ENCODE data around the gene C1R.
"Not testable (repeated sequence)": the region's sequence is repeated elsewhere in the genome, so short reads cannot be mapped to it uniquely, and the experiment has no call there.

C1R gene

GRCh38 chr12:7075939-7076338 is 16.3 kb downstream of the C1R start:
- in situ Hi-C loops (cut with MboI; ENCODE audit: low pct_unique_long_range_greater_than_20kb, low sequenced_read_pairs), result no loop called here
- DNase-seq, result no peak

GRCh38 chr12:7075518-7075917 is 16.7 kb downstream of the C1R start:
- no peak for DNase-seq
- in situ Hi-C loops (cut with MboI; ENCODE audit: low pct_unique_long_range_greater_than_20kb, low sequenced_read_pairs), result no loop called here

GRCh38 chr12:7073946-7074345 is 18.3 kb downstream of the C1R start:
- DNase-seq, result no peak
- in situ Hi-C loops (cut with MboI; ENCODE audit: low pct_unique_long_range_greater_than_20kb, low sequenced_read_pairs), result no loop called here

- DNase-seq, result no peak
- in situ Hi-C loops (cut with MboI; ENCODE audit: low pct_unique_long_range_greater_than_20kb, low sequenced_read_pairs), result no loop called here
Measured at GRCh38 chr12:7072554-7072953, 19.7 kb downstream of the C1R start.

- DNase-seq, result no peak
- in situ Hi-C loops (cut with MboI; ENCODE audit: low pct_unique_long_range_greater_than_20kb, low sequenced_read_pairs), result no loop called here
Measured at GRCh38 chr12:7072035-7072434, 20.2 kb downstream of the C1R start.

- DNase-seq, result no peak
- in situ Hi-C loops (cut with MboI; ENCODE audit: low pct_unique_long_range_greater_than_20kb, low sequenced_read_pairs), result no loop called here
Measured at GRCh38 chr12:7069386-7069785, 22.9 kb downstream of the C1R start.

- DNase-seq, result no peak
- in situ Hi-C loops (cut with MboI; ENCODE audit: low pct_unique_long_range_greater_than_20kb, low sequenced_read_pairs), result no loop called here
Measured at GRCh38 chr12:7068994-7069346, 23.3 kb downstream of the C1R start.

- in situ Hi-C loops (cut with MboI; ENCODE audit: low pct_unique_long_range_greater_than_20kb, low sequenced_read_pairs), result no loop called here
- no peak for DNase-seq
Measured at GRCh38 chr12:7068240-7068993, 23.8 kb downstream of the C1R start.

- no peak for DNase-seq
- in situ Hi-C loops (cut with MboI; ENCODE audit: low pct_unique_long_range_greater_than_20kb, low sequenced_read_pairs), result no loop called here
Measured at GRCh38 chr12:7067096-7067495, 25.1 kb downstream of the C1R start.

- in situ Hi-C loops (cut with MboI; ENCODE audit: low pct_unique_long_range_greater_than_20kb, low sequenced_read_pairs), result no loop called here
- DNase-seq, result no peak
Measured at GRCh38 chr12:7066596-7066995, 25.6 kb downstream of the C1R start.

GRCh38 chr12:7065073-7065623 is 27.1 kb downstream of the C1R start:
- in situ Hi-C loops (cut with MboI; ENCODE audit: low pct_unique_long_range_greater_than_20kb, low sequenced_read_pairs), result no loop called here
- DNase-seq, result no peak

- in situ Hi-C loops (cut with MboI; ENCODE audit: low pct_unique_long_range_greater_than_20kb, low sequenced_read_pairs), result no loop called here
- DNase-seq, result no peak
Measured at GRCh38 chr12:7064516-7064915, 27.7 kb downstream of the C1R start.

GRCh38 chr12:7061596-7061995 is 30.6 kb downstream of the C1R start:
- no peak for DNase-seq
- in situ Hi-C loops (cut with MboI; ENCODE audit: low pct_unique_long_range_greater_than_20kb, low sequenced_read_pairs), result no loop called here

GRCh38 chr12:7061138-7061537 is 31.1 kb downstream of the C1R start:
- in situ Hi-C loops (cut with MboI; ENCODE audit: low pct_unique_long_range_greater_than_20kb, low sequenced_read_pairs), result no loop called here

GRCh38 chr12:7060353-7060954 is 31.8 kb downstream of the C1R start, which contains the start of gene C1S:
Gene C1S (plus strand): TSS chr12:7060718. CDS start chr12:7061913, 1,195 bp downstream.
- no peak for DNase-seq
- in situ Hi-C loops (cut with MboI; ENCODE audit: low pct_unique_long_range_greater_than_20kb, low sequenced_read_pairs), result no loop called here

More at GRCh38 chr12:7061138-7061537, 31.1 kb downstream of the C1R start:
- DNase-seq, result no peak

- in situ Hi-C loops (cut with MboI; ENCODE audit: low pct_unique_long_range_greater_than_20kb, low sequenced_read_pairs), result no loop called here
- no peak for DNase-seq
Measured at GRCh38 chr12:7059780-7060179, 32.5 kb downstream of the C1R start.

GRCh38 chr12:7058850-7059395 is 33.3 kb downstream of the C1R start:
- in situ Hi-C loops (cut with MboI; ENCODE audit: low pct_unique_long_range_greater_than_20kb, low sequenced_read_pairs), result no loop called here
- DNase-seq, result no peak

- in situ Hi-C loops (cut with MboI; ENCODE audit: low pct_unique_long_range_greater_than_20kb, low sequenced_read_pairs), result no loop called here
- DNase-seq, result no peak
Measured at GRCh38 chr12:7058163-7058845, 33.9 kb downstream of the C1R start.

- in situ Hi-C loops (cut with MboI; ENCODE audit: low pct_unique_long_range_greater_than_20kb, low sequenced_read_pairs); DNase-seq: not testable (repeated sequence)
Measured at GRCh38 chr12:7055736-7056135, 36.5 kb downstream of the C1R start.

GRCh38 chr12:7054925-7055324 is 37.3 kb downstream of the C1R start:
- in situ Hi-C loops (cut with MboI; ENCODE audit: low pct_unique_long_range_greater_than_20kb, low sequenced_read_pairs), result no loop called here
- DNase-seq, result no peak
